ENCODE measurements around the gene TAF3. TPM values are rescaled to one million over a fixed set of nuclear protein-coding genes. Genes with fewer than 3 reads are reported as not detected.

Gene TAF3
- total RNA-seq, 1 donor from 2014 or later, result 4.6 TPM

- H3K4me3 Mint-ChIP-seq, result no peak overlapping the region
- Histone ChIP-seq H4K20me1 (ENCODE audit: low read depth) (peaks cover 6% of the 10 kb centered on the region), H2AFZ (replicated peaks) (no peak overlapping the region), H3K36me3 (no peaks in the 10 kb centered on the region), H3K9ac (no peak overlapping the region), H3K9me3 (ENCODE audit: low read depth) (no peaks in the 10 kb centered on the region), H3K27ac (no peak overlapping the region), H3K79me2 (ENCODE audit: low read depth) (no peaks in the 10 kb centered on the region), H3K27me3 (no peaks in the 10 kb centered on the region), H3K4me1 (peaks cover 6% of the 10 kb centered on the region), H3F3A (ENCODE audit: low read depth) (no peaks in the 10 kb centered on the region), H3K4me2 (no peak overlapping the region), H3K4me3 (no peak overlapping the region)
- H3K27me3 Mint-ChIP-seq (ENCODE audit: insufficient read depth, low read depth), result no peaks in the 10 kb centered on the region
- no peak overlapping the region for H3K27ac Mint-ChIP-seq
- TF ChIP-seq CTCF (IDR thresholded peaks at IDR 0.05) (no peak), EZH2phosphoT487 (IDR thresholded peaks at IDR 0.05) (no peak), EZH2 (IDR thresholded peaks at IDR 0.05) (no peak)
- H3K4me1 Mint-ChIP-seq, result no peaks in the 10 kb centered on the region
- peak; percentile 22 for DNase-seq (ENCODE audit: low spot score)
- no peaks in the 10 kb centered on the region for H3K9me3 Mint-ChIP-seq
- peaks cover 3% of the 10 kb centered on the region for H3K36me3 Mint-ChIP-seq
These were observed 71.7 kb downstream of the TAF3 start for GRCh38 chr10:7889947-7890542.

GRCh38 chr10:7890781-7891180 is 72.5 kb downstream of the TAF3 start:
- no peaks in the 10 kb centered on the region for H3F3A ChIP-seq (ENCODE audit: low read depth)
- Mint-ChIP-seq H3K4me3 (no peak overlapping the region), H3K27me3 (ENCODE audit: insufficient read depth, low read depth) (no peaks in the 10 kb centered on the region), H3K9me3 (no peaks in the 10 kb centered on the region), H3K36me3 (no peaks in the 10 kb centered on the region), H3K4me1 (no peaks in the 10 kb centered on the region), H3K27ac (no peak overlapping the region)
- H3K4me3 ChIP-seq, result no peak overlapping the region
- TF ChIP-seq CTCF (IDR thresholded peaks at IDR 0.05) (no peak), EZH2phosphoT487 (IDR thresholded peaks at IDR 0.05) (no peak), EZH2 (IDR thresholded peaks at IDR 0.05) (no peak)
- H3K9me3 ChIP-seq (ENCODE audit: low read depth), result no peaks in the 10 kb centered on the region
- H2AFZ ChIP-seq (replicated peaks), result no peak overlapping the region
- no peak overlapping the region for H3K4me2 ChIP-seq
- H3K27ac ChIP-seq, result no peak overlapping the region
- peaks cover 6% of the 10 kb centered on the region for H3K4me1 ChIP-seq
- H3K27me3 ChIP-seq, result no peaks in the 10 kb centered on the region
- H3K79me2 ChIP-seq (ENCODE audit: low read depth), result no peaks in the 10 kb centered on the region
- no peaks in the 10 kb centered on the region for H3K36me3 ChIP-seq
- no peak overlapping the region for H3K9ac ChIP-seq
- H4K20me1 ChIP-seq (ENCODE audit: low read depth), result peaks cover 9% of the 10 kb centered on the region
- DNase-seq (ENCODE audit: low spot score), result no peak

- H3K27ac ChIP-seq, result no peak overlapping the region
- H4K20me1 ChIP-seq (ENCODE audit: low read depth), result peaks cover 9% of the 10 kb centered on the region
- no peaks in the 10 kb centered on the region for H3K36me3 ChIP-seq
- no peaks in the 10 kb centered on the region for H3K9me3 ChIP-seq (ENCODE audit: low read depth)
- Mint-ChIP-seq H3K36me3 (peaks cover 3% of the 10 kb centered on the region), H3K9me3 (no peaks in the 10 kb centered on the region), H3K4me3 (no peak overlapping the region), H3K27ac (no peak overlapping the region), H3K27me3 (ENCODE audit: insufficient read depth, low read depth) (no peaks in the 10 kb centered on the region), H3K4me1 (no peaks in the 10 kb centered on the region)
- no peaks in the 10 kb centered on the region for H3F3A ChIP-seq (ENCODE audit: low read depth)
- peaks cover 6% of the 10 kb centered on the region for H3K4me1 ChIP-seq
- no peaks in the 10 kb centered on the region for H3K79me2 ChIP-seq (ENCODE audit: low read depth)
- DNase-seq (ENCODE audit: low spot score), result no peak
- TF ChIP-seq EZH2 (IDR thresholded peaks at IDR 0.05), result no peak
- no peak for TF ChIP-seq EZH2phosphoT487 (IDR thresholded peaks at IDR 0.05)
- no peak for TF ChIP-seq CTCF (IDR thresholded peaks at IDR 0.05)
- H3K4me2 ChIP-seq, result no peak overlapping the region
- H2AFZ ChIP-seq (replicated peaks), result no peak overlapping the region
- no peaks in the 10 kb centered on the region for H3K27me3 ChIP-seq
- no peak overlapping the region for H3K9ac ChIP-seq
- H3K4me3 ChIP-seq, result no peak overlapping the region
These were observed 73.3 kb downstream of the TAF3 start for GRCh38 chr10:7891634-7892033.

Measured in neural progenitor cell (in vitro differentiated cells).